Measurements from ENCODE around the gene BTF3. TPM values are rescaled to one million over a fixed set of nuclear protein-coding genes. Genes with fewer than 3 reads are reported as not detected.
"Not testable (repeated sequence)": the region's sequence is repeated elsewhere in the genome, so short reads cannot be mapped to it uniquely, and the experiment has no call there.

Gene BTF3
- polyA plus RNA-seq, 4 donors: 977 to 1,050 (median 1,011) TPM

GRCh38 chr5:73484511-73484910 lies 13.7 kb upstream of the BTF3 start:
- no peak for DNase-seq (ENCODE audit: low read depth in 4 of 4, low spot score in 3 of 4)

- no peak for DNase-seq (ENCODE audit: low read depth in 4 of 4, low spot score in 3 of 4)
Observed at GRCh38 chr5:73485715-73486114, 12.5 kb upstream of the BTF3 start.

- DNase-seq (ENCODE audit: low read depth in 4 of 4, low spot score in 3 of 4): no peak
Observed at GRCh38 chr5:73486119-73486899, 11.9 kb upstream of the BTF3 start.

- not testable (repeated sequence) for DNase-seq (ENCODE audit: low read depth in 4 of 4, low spot score in 3 of 4)
Observed at GRCh38 chr5:73487257-73487656, 11.0 kb upstream of the BTF3 start.

DNA sequence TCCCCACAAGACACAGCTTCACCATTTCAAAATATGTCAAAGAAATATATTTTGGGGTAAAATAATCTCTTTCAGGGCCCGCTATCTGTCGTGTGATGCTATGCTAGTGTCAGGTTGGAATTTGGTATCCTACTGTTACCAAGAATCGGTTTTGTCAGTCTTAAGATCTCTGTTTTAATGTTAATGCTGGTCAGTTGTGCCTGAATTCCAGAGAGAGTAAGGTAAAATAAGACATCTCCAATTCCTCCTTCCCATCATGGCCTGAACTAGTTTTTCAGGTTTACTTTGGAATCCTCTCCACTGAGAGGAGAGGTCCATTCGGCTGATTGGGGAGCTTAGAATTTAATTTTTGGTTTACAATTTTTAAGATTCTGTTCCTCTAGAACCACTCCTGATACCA lies 10.4 kb upstream of the BTF3 start:
- DNase-seq (ENCODE audit: low read depth in 4 of 4, low spot score in 3 of 4): no peak

GRCh38 chr5:73488806-73489205 lies 9.4 kb upstream of the BTF3 start:
- no peak for DNase-seq (ENCODE audit: low read depth in 4 of 4, low spot score in 3 of 4)

DNA sequence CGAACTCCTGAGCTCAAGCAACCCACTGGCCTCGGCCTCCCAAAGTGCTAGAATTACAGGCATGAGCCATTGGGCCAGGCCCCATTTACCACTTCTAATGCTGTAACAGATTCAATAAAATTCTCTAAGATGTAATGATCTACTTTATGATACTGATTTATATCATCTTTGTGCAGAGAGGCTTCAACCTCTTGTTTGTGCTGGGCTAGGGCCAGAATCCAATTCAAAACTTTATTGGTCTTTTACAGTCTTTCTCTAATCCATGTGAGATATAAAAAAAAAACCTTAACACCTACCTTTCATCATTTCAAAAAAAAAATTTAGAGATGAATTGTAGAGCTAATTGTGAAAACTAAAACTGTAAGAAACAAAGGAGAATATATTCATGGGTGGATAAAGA lies 8.2 kb upstream of the BTF3 start:
- DNase-seq (ENCODE audit: low read depth in 4 of 4, low spot score in 3 of 4): no peak

DNA sequence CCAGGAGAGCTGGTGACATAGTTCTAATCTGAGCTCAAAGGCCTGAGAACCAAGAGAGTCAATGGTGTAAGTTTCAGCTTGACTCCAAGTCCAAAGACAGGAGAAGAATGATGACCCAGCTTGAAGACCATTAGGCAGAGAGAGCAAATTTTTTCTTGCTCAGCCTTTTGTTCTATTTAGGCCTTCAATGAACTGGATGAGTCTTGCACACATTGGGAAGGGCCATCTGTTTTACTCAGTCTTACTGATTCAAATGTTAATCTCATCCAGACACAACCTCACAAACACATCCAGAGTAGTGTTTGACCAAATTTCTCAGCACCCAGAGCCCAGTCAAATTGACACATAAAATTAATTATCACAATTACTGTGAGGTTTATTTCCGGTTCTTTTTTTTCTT lies 7.1 kb upstream of the BTF3 start:
- DNase-seq (ENCODE audit: low read depth in 4 of 4, low spot score in 3 of 4): no peak

DNA sequence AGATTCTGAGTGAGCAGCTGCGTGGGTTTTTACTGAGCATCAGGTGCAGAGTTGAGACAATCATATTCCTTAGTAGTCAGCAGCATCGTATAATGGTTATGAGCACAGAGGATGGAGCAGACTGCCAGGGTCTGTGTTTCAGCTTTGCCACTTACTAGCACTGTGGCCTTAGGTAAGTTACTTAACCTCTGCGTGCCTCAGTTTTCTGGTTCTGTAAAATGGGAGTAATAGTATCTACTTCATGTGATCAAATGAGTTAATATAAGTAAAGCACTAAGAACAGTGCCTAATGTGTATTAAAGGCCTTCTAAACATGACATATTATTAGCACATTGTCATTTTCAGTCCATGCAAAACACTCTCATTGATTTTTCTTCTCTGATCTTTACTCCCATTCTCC lies 4.8 kb upstream of the BTF3 start:
- DNase-seq (ENCODE audit: low read depth in 4 of 4, low spot score in 3 of 4): no peak

DNA sequence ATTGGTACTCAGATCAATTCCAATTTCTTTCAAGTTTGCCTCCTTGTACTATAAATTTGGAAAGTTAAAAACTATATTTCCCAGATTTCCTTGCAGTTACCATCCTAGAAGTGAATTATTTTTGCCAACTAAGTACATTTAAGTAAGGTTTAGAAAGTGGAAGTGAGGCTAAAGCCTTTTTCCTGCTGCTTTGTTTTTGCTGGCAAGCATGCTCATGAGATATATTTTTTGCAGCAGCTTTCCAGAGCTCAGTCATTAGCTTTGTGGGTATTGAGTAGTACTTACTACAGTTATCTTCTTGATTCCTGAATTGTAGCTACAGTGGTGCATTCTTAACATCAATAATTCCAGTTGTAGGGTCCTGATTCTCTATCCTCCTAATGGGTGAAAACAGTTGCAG lies 3.5 kb upstream of the BTF3 start:
- DNase-seq (ENCODE audit: low read depth in 4 of 4, low spot score in 3 of 4): no peak

DNA sequence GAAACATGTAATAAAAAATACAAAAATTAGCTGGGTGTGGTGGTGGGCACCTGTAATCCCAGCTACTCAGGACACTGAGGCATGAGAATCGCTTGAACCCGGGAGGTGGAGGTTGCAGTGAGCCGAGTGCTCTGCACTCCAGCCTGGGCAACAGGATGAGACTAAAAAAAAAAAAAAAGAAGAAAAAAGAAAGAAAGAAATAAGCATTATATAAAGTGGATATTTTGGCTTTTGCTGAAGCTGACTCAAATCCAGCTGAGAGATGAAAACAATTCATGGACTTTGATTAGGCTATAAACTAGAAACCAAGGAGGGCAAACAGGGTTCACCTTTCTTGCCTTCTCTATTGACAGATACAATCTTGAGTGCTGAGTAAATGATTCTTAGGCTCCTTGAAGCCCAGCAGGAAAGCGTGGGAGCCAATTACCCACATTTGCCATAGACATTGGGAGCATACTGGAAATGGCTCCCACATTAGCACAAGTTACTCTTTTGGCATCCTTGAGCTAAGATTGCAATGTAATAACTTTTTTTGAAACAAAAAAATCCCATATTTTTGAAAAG lies 2.4 kb upstream of the BTF3 start:
- no peak for DNase-seq (ENCODE audit: low read depth in 4 of 4, low spot score in 3 of 4)

GRCh38 chr5:73496984-73497457 lies 1.2 kb upstream of the BTF3 start:
- DNase-seq (ENCODE audit: low read depth in 4 of 4, low spot score in 3 of 4): peak in 3 of 4 donors; percentile 30 to 47 (median 45)

GRCh38 chr5:73497497-73498056 lies 665 bp upstream of the BTF3 start:
- DNase-seq (ENCODE audit: low read depth in 4 of 4, low spot score in 3 of 4): no peak

- DNase-seq (ENCODE audit: low read depth in 4 of 4, low spot score in 3 of 4): no peak
Observed at GRCh38 chr5:73499187-73499586, 945 bp downstream of the BTF3 start.

DNA sequence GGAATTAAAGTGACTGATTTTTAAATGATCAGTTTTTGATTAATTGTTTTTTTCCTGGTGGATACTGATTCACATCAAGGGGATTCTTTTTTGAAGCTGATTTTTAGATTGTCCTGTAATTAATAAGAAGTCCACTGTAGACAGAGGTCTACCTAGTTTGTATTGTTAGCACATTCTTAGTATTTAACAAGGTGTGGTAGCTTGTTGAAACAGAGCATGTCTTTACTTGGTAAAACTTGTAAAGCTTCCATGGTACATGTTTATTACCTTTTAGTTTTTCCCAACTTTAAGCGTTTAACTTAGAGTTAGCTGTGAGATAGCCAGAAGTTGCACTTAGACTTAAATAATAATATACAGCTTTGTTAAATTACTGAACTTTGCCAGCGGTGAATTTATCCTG lies 1.5 kb downstream of the BTF3 start:
- DNase-seq (ENCODE audit: low read depth in 4 of 4, low spot score in 3 of 4): no peak

- no peak for DNase-seq (ENCODE audit: low read depth in 4 of 4, low spot score in 3 of 4)
Observed at GRCh38 chr5:73501406-73501805, 3.2 kb downstream of the BTF3 start.

DNA sequence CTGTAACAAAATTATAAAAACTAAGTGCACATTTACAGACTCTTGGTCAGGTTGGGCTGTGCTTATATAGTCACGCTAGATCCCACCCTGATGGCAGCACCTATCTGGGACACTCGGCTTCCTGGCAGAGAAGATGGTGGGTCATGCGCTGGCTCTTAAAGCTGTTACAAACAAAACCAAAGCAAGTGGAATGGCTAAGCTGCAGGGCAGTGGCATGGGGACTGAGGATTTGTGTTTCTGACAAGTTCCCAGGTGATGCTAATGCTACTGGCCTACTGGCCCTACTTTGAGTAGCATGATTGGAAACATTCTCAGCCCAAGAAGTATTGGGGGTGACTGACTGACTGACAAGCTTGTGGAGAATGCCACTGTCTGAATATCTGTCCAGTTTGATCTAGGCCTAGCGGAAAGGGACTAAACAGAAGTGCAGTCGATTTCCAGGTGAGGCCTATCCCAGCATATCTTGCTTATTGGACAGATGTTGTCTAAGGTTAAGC lies 8.3 kb downstream of the BTF3 start:
- DNase-seq (ENCODE audit: low read depth in 4 of 4, low spot score in 3 of 4): no peak

DNA sequence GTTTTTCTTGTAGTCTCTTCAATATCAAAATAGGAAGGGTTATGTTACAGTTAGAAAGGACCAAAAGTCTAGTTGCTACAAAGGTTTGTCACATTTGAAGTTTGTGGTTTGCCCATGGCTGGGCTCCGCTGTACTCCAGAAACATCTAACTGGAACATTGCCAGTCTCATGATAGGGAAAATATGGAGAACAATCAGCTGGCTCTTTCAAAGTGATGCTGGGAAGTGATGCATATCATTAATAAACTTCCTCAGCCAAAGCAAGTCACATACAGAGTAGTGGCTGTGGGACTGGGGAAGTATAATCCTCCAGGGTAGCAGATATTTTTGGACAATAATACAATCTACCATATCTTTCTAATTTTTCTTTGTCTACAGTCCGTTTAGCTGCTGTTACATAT lies 8.8 kb downstream of the BTF3 start:
- DNase-seq (ENCODE audit: low read depth in 4 of 4, low spot score in 3 of 4): no peak

GRCh38 chr5:73508521-73508920 lies 10.3 kb downstream of the BTF3 start:
- DNase-seq (ENCODE audit: low read depth in 4 of 4, low spot score in 3 of 4): not testable (repeated sequence)

- DNase-seq (ENCODE audit: low read depth in 4 of 4, low spot score in 3 of 4): no peak
Observed at GRCh38 chr5:73513996-73514395, 15.8 kb downstream of the BTF3 start.

DNA sequence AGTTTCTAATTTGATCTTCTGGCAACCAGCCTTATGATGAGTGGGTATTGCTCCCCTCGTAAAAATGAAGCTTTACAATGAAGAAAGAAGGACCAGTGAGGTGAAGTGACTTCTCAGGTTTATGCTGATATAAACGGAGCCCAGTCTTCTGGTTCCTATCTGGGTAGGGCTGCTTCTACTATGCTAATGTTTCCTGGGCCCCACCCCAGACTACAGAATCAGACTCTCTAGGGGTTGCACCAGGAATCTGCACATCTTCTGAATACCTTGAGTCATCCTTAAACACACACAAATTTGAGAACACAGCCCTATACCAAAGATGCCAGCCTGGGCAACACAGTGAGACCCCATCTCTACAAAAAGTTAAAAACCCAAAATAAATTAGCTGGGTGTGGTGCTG lies 16.2 kb downstream of the BTF3 start:
- DNase-seq (ENCODE audit: low read depth in 4 of 4, low spot score in 3 of 4): no peak

DNA sequence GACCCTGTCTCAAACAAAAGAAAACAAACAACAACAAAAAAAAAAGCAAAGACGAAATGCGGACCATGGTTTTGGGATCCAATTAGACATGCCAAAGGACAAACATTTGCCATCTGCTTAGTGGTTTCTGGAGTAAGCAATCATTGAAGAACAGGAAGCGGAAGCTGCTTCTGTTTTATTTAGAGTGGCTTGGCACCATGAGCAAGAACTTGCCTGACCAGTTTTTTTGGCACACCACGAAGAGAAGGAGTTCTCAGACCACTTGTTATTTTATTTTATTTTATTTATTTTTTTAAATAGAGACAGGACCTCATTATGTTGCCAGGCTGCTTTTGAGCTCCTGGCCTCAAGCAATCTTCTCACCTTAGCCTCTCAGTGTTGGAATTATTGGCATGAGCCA lies 17.0 kb downstream of the BTF3 start:
- DNase-seq (ENCODE audit: low read depth in 4 of 4, low spot score in 3 of 4): no peak
